ENCODE results near the gene NEDD8.

NEDD8 gene

DNA sequence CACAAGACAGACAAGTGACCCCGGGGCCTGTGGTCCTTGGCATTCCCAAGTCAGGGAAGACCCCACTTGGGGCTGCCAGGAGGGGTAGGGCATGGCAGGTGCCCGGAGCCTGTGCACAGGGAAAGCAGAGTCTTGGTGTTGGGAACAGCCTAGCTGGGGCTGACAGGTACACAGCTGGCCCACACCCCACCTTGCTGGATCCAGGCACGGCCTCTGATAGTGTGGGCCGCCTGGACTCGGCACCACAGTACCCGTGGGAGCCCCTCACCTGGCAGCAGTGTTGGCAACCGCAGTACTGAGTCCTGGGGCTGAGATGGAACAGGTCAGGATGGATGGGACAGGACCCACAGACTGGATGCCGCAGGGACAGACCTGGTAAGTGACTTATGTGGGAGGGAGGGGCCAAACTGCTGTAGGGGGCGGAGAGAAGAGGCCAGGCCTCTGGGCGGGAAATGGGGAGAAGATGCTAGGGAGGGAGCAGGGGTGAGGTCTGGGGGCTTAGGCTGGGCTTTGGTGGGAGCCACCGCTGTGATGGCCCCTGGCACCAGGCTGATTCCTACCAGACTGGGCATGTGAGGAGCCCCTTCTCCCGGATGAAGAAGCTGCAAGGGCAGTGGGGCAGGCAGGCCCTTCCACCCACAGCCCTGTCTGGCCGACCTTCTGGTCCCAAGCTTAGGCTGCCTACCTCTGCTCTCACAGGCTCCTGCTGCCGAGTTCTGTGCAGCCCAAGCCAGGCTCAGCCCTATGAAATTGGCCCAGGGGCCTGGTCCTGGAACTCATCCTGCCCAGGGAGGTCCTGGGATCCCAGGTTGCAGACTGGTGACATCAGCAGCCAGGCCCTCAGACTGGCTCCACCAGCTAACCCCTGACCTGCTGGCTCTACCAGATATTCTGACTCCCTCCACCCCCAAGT lies 30.9 kb upstream of the NEDD8 start, which contains the start of gene TGM1:
Gene TGM1 (minus strand): TSS at position 357 of the 913 bp plus-strand sequence. CDS start 825 bp downstream, outside the sequence.
- Histone ChIP-seq H3K27me3 (ENCODE audit: control insufficient read depth in 1 of 2, insufficient read depth in 2 of 2, low read length in 2 of 2) (no peaks in the 10 kb centered on the region), H3K36me3 (ENCODE audit: control insufficient read depth in 2 of 2, insufficient read depth in 2 of 2, low read length in 2 of 2) (peaks cover 4 to 14% of the 10 kb centered on the region in 2 donors), H3K9ac (ENCODE audit: low read length in 2 of 2) (no peak within 1 kb of the TSS), H3K4me1 (ENCODE audit: control insufficient read depth, insufficient read depth, low read length) (no peaks in the 10 kb centered on the region), H3K4me3 (ENCODE audit: low read length in 2 of 2) (no peak within 1 kb of the TSS), H3K27ac (ENCODE audit: low read length) (no peak within 1 kb of the TSS), H3K9me3 (ENCODE audit: control insufficient read depth in 2 of 2, low read length in 2 of 2) (no peaks in the 10 kb centered on the region)

DNA sequence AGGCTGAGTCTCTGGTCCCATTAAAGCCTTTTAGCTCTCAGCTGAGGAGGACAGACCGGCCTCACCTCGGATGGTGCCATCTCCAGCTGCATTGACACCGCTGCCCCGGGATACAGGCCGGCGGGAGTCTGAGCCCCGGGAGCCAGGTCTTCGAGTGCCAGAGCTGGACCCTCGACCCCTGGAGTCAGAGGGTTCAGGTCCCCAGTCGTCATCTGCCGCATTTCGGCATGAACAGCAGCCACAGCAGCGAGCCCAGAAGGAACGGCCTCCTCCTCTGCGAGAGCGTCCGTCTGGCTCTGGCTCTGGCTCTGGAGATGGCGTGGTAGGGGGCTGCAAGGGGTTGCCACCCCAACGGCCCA lies 29.8 kb upstream of the NEDD8 start:
- Histone ChIP-seq H3K4me3 (ENCODE audit: low read length in 2 of 2) (no peak overlapping the region), H3K27me3 (ENCODE audit: control insufficient read depth in 1 of 2, insufficient read depth in 2 of 2, low read length in 2 of 2) (no peaks in the 10 kb centered on the region), H3K36me3 (ENCODE audit: control insufficient read depth in 2 of 2, insufficient read depth in 2 of 2, low read length in 2 of 2) (peaks cover 0 to 11% of the 10 kb centered on the region in 2 donors), H3K9me3 (ENCODE audit: control insufficient read depth in 2 of 2, low read length in 2 of 2) (no peaks in the 10 kb centered on the region), H3K4me1 (ENCODE audit: control insufficient read depth, insufficient read depth, low read length) (no peaks in the 10 kb centered on the region), H3K27ac (ENCODE audit: low read length) (no peak overlapping the region), H3K9ac (ENCODE audit: low read length in 2 of 2) (no peak overlapping the region)

DNA sequence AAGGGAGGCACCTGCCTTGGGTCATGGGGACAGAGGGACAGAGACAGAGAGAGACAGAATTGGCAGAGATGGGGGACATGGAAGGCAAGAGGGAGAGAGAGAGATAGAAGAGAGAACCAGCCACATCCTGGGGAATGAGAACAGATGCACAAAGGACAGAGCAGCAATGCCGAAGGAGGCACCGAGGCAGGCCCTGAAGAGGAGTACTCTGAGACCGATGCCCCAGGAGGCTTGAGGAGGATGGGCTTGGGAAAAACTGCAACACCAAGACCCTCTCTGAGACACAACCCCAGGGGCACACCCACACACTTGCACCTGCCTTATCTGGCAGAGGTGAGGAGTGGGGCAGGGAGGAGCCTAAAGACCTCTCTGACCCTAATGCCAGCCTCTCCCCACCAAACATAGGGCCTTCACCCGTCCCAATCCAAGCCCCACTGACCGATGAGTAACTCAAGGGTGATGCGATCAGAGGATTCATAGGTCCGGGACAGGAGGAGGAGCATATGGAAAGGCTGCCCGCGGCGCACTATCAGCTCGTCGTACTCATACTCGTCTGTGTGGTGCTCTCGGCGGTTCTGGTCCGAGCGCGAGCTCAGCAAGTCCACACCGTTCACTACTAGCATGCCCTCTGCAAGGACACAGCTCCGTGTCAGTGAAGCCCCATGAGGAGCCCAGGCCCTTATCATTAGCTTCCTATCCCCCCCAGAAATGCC lies 29.2 kb upstream of the NEDD8 start:
- Histone ChIP-seq H3K4me1 (ENCODE audit: control insufficient read depth, insufficient read depth, low read length) (no peaks in the 10 kb centered on the region), H3K27ac (ENCODE audit: low read length) (no peak overlapping the region), H3K36me3 (ENCODE audit: control insufficient read depth in 2 of 2, insufficient read depth in 2 of 2, low read length in 2 of 2) (peaks cover 0 to 8% of the 10 kb centered on the region in 2 donors), H3K4me3 (ENCODE audit: low read length in 2 of 2) (no peak overlapping the region), H3K9me3 (ENCODE audit: control insufficient read depth in 2 of 2, low read length in 2 of 2) (no peaks in the 10 kb centered on the region), H3K27me3 (ENCODE audit: control insufficient read depth in 1 of 2, insufficient read depth in 2 of 2, low read length in 2 of 2) (no peaks in the 10 kb centered on the region), H3K9ac (ENCODE audit: low read length in 2 of 2) (no peak overlapping the region)

DNA sequence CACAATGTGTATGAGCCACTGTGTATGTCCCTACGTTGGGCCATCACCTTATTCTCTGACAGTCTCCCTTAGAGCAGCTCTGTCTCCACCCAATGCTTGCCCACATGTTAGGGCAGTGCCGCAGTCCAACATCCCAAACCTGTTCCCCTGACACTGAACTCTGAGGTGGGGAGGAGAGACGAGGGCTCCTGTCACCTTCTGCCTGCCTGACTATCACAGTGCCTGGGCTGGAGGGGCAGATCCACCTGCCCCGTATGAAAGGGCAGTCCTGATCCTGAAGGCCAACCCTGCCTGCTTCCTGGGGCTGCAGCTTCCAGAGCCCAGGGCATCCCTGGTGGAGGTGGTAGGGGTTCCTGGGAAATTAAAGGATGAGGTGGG lies 28.6 kb upstream of the NEDD8 start:
- no peak overlapping the region for H3K9ac ChIP-seq (ENCODE audit: low read length in 2 of 2)
- H3K4me1 ChIP-seq (ENCODE audit: control insufficient read depth, insufficient read depth, low read length), result no peaks in the 10 kb centered on the region
- no peaks in the 10 kb centered on the region for H3K9me3 ChIP-seq (ENCODE audit: control insufficient read depth in 2 of 2, low read length in 2 of 2)
- no peaks in the 10 kb centered on the region for H3K27me3 ChIP-seq (ENCODE audit: control insufficient read depth in 1 of 2, insufficient read depth in 2 of 2, low read length in 2 of 2)
- no peak overlapping the region for H3K4me3 ChIP-seq (ENCODE audit: low read length in 2 of 2)
- peaks cover 0 to 3% of the 10 kb centered on the region in 2 donors for H3K36me3 ChIP-seq (ENCODE audit: control insufficient read depth in 2 of 2, insufficient read depth in 2 of 2, low read length in 2 of 2)
- H3K27ac ChIP-seq (ENCODE audit: low read length), result no peak overlapping the region

DNA sequence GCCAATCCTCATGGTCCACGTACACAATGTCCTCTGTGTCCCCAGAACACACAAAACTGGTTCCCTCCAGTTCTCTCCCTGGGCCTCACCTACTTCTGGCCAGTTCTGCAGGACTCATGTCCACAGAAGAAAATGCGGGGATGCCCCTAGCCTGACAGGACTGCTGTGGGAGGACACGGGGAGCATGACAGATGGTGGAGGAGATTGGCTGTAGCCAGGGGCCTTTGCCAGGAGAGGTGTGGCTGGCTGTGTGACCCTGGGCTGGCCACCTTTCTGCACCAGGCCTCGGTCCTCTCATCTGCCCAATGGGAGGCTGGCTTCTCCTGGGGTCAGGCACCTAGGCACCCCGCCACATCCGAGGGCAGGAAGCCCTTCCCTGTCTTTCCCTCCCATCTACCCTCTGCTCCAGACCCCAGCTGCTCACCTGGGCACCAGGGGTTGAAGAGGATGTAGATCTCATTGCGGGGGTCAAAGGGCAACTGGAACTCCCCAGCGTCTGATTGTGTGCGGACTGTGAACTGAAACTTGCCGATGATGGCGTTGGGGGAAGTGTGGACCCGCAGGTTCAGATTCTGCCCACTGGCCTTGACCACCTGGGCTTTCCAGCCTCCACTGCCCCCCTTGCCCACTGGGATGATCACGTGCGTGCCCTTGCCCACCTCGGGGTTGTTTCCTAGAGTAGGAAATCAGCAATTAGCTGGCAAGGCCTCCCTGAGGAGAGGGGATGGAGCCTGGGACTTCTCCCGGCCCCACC lies 28.0 kb upstream of the NEDD8 start:
- H3K4me3 ChIP-seq (ENCODE audit: low read length in 2 of 2), result no peak overlapping the region
- H3K27ac ChIP-seq (ENCODE audit: low read length), result no peak overlapping the region
- H3K27me3 ChIP-seq (ENCODE audit: control insufficient read depth in 1 of 2, insufficient read depth in 2 of 2, low read length in 2 of 2), result no peaks in the 10 kb centered on the region
- H3K9me3 ChIP-seq (ENCODE audit: control insufficient read depth in 2 of 2, low read length in 2 of 2), result no peaks in the 10 kb centered on the region
- peaks cover 0 to 2% of the 10 kb centered on the region in 2 donors for H3K36me3 ChIP-seq (ENCODE audit: control insufficient read depth in 2 of 2, insufficient read depth in 2 of 2, low read length in 2 of 2)
- no peaks in the 10 kb centered on the region for H3K4me1 ChIP-seq (ENCODE audit: control insufficient read depth, insufficient read depth, low read length)
- no peak overlapping the region for H3K9ac ChIP-seq (ENCODE audit: low read length in 2 of 2)

DNA sequence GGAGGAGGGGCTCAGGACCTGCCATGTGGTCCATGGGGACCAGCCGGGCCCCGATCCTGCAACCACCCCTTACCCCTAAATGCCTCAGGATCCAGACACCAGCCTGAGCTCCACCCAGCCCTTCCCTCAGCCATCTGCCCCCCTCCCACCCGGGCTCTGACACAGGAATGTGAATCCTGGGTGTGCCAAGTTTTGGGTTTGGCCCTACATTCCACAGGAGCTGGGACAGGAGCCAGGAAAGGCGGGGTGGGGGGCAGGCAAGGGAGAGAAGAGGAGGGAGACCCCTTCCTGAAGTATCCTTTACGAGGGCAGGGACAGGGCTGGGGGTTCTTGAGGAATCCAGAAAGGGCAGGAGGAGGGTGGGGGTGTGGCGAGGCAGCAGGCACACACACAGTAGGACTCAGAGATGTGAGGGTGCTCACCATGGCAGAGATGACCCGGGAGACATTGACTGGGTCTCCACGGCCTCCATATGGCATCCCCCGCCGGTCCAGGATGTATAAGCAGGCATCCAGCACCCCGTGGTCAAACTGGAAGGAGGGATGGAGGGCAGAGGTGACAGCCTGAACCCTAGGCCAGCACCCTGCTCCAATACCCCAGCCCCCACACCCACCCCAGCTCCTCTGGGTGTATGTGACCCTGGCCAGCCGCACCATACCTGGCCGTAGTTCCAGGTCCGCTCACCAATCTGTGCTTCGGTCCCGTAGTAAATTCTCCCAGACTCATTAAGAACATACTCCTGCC lies 27.3 kb upstream of the NEDD8 start:
- no peak overlapping the region for H3K4me3 ChIP-seq (ENCODE audit: low read length in 2 of 2)
- H3K36me3 ChIP-seq (ENCODE audit: control insufficient read depth in 2 of 2, insufficient read depth in 2 of 2, low read length in 2 of 2), result no peaks in the 10 kb centered on the region
- H3K4me1 ChIP-seq (ENCODE audit: control insufficient read depth, insufficient read depth, low read length), result no peaks in the 10 kb centered on the region
- H3K27ac ChIP-seq (ENCODE audit: low read length), result no peak overlapping the region
- H3K27me3 ChIP-seq (ENCODE audit: control insufficient read depth in 1 of 2, insufficient read depth in 2 of 2, low read length in 2 of 2), result no peaks in the 10 kb centered on the region
- no peak overlapping the region for H3K9ac ChIP-seq (ENCODE audit: low read length in 2 of 2)
- no peaks in the 10 kb centered on the region for H3K9me3 ChIP-seq (ENCODE audit: control insufficient read depth in 2 of 2, low read length in 2 of 2)

DNA sequence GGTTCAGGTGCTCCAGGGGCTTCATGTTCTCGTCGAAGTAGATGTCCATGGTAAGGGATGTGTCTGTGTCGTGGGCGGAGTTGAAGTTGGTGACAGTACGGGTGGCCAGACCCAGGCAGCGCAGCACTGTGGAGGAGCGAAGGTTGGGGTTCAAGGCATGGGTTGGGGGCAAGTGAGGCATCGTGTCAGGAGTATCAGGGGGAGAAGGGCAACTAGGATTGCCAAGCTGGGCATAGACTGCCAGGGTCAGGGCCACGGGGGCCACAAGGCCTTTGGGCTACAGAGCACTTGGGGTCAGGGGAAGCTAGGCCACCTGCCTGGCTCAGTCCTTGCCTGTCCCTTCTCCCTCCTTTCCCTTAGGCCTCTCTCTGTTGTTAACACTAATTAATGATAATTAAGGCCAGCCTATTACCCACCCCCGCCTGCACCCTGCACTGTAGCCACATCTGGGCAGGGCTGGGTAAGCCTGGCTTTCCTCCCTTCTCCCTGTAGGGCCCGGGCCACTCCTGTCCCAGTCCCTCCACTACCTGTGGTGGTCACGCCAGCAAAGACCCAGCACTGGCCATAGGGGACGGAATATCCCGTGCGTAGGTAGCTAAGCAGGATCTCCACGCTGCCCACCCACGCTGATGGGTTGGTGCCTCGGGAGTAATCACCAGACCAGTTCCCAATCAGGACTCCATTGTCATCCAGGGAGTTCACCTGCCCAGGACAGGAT lies 26.5 kb upstream of the NEDD8 start:
- no peaks in the 10 kb centered on the region for H3K4me1 ChIP-seq (ENCODE audit: control insufficient read depth, insufficient read depth, low read length)
- no peak overlapping the region for H3K9ac ChIP-seq (ENCODE audit: low read length in 2 of 2)
- no peak overlapping the region for H3K4me3 ChIP-seq (ENCODE audit: low read length in 2 of 2)
- no peaks in the 10 kb centered on the region for H3K36me3 ChIP-seq (ENCODE audit: control insufficient read depth in 2 of 2, insufficient read depth in 2 of 2, low read length in 2 of 2)
- H3K9me3 ChIP-seq (ENCODE audit: control insufficient read depth in 2 of 2, low read length in 2 of 2), result no peaks in the 10 kb centered on the region
- no peaks in the 10 kb centered on the region for H3K27me3 ChIP-seq (ENCODE audit: control insufficient read depth in 1 of 2, insufficient read depth in 2 of 2, low read length in 2 of 2)
- H3K27ac ChIP-seq (ENCODE audit: low read length), result no peak overlapping the region

DNA sequence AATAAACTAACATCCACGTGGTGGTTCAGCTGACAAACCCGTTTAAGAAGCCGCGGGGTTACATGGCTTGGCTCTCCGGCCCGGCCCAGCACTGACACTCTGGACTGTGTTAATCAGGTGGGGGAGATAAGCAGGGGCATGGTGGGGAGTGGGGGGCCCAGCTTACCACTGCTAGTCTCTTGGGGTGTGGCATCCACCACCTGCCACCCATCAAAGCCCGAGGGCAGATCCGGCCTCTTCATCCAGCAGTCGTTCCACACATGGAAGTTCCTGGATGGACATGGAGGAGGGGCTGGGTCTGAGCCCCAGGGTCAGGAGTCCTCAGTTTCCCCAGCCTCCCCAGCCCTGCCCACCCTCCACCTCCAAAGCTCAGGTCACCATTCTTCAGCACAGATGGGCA lies 26.0 kb upstream of the NEDD8 start:
- no peak overlapping the region for H3K4me3 ChIP-seq (ENCODE audit: low read length in 2 of 2)
- no peak overlapping the region for H3K27ac ChIP-seq (ENCODE audit: low read length)
- H3K9ac ChIP-seq (ENCODE audit: low read length in 2 of 2), result no peak overlapping the region
- H3K4me1 ChIP-seq (ENCODE audit: control insufficient read depth, insufficient read depth, low read length), result no peaks in the 10 kb centered on the region
- H3K27me3 ChIP-seq (ENCODE audit: control insufficient read depth in 1 of 2, insufficient read depth in 2 of 2, low read length in 2 of 2), result no peaks in the 10 kb centered on the region
- no peaks in the 10 kb centered on the region for H3K9me3 ChIP-seq (ENCODE audit: control insufficient read depth in 2 of 2, low read length in 2 of 2)
- H3K36me3 ChIP-seq (ENCODE audit: control insufficient read depth in 2 of 2, insufficient read depth in 2 of 2, low read length in 2 of 2), result no peaks in the 10 kb centered on the region

DNA sequence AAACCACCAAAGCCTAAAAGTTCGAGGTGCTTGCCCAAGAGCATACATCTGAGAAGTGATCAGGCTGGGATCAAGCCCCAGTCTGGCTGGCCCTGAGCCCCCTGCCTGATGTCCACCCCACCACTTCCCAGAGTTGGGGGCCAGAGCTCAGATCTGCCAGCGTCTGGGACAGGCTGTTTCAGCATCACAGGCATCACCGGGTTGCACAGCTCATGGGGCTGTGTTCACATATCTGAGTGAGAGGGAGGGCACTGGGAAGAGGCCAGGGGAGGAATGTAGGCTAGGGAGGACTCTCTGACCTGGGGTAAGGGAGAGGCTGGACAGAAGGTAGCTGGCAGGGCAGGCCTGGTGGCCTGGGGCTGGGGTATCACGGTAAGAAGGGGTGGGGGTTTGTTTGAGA lies 24.8 kb upstream of the NEDD8 start:
- Histone ChIP-seq H3K4me3 (ENCODE audit: low read length in 2 of 2) (no peak overlapping the region), H3K36me3 (ENCODE audit: control insufficient read depth in 2 of 2, insufficient read depth in 2 of 2, low read length in 2 of 2) (no peaks in the 10 kb centered on the region), H3K27ac (ENCODE audit: low read length) (no peak overlapping the region), H3K9ac (ENCODE audit: low read length in 2 of 2) (no peak overlapping the region), H3K27me3 (ENCODE audit: control insufficient read depth in 1 of 2, insufficient read depth in 2 of 2, low read length in 2 of 2) (no peaks in the 10 kb centered on the region), H3K9me3 (ENCODE audit: control insufficient read depth in 2 of 2, low read length in 2 of 2) (no peaks in the 10 kb centered on the region), H3K4me1 (ENCODE audit: control insufficient read depth, insufficient read depth, low read length) (no peaks in the 10 kb centered on the region)
